WTC11 (cell line): Measurements from ENCODE around the gene CDC20B. TPM values are rescaled to one million over a fixed set of nuclear protein-coding genes. Genes with fewer than 3 reads are reported as not detected.

Experiments
- ATAC-seq: fragments of 200-7000 bp; cut with Tn5 transposase; 2 replicates; pipeline ENCODE4 v1.10.0; 2021; ENCODE audit warnings: mild to moderate bottlenecking, moderate library complexity
- CTCF ChIA-PET: fragments of 300-600 bp; sonication (Branson Sonifier 250); formaldehyde crosslinking; loops from one replicate; lab custom pipeline; 2021; ENCODE audit warnings: antibody characterized with exemption; lab: Charles Lee
- POLR2A ChIA-PET: fragments of 350-600 bp; sonication (Branson Sonifier 250); formaldehyde crosslinking; loops from one replicate; lab custom pipeline; 2021; ENCODE audit warnings: antibody characterized with exemption; lab: Charles Lee
- DNase-seq: peaks from one replicate; pipeline ENCODE4 v3.0.0; 2021; ENCODE audit warnings: low spot score
- H3K27ac Mint-ChIP-seq: 2 replicates; pipeline ENCODE4 v1.8.0; 2021; ENCODE audit warnings: mixed read lengths
- H3K27me3 Mint-ChIP-seq: 2 replicates; pipeline ENCODE4 v1.8.0; 2021; ENCODE audit warnings: low read depth, mild to moderate bottlenecking, moderate library complexity, mixed read lengths
- H3K36me3 Mint-ChIP-seq: 2 replicates; pipeline ENCODE4 v1.8.0; 2021; ENCODE audit warnings: mixed read lengths
- H3K4me1 Mint-ChIP-seq: 2 replicates; pipeline ENCODE4 v1.8.0; 2022; ENCODE audit warnings: mixed read lengths
- H3K4me3 Mint-ChIP-seq: 2 replicates; pipeline ENCODE4 v1.8.0; 2021; ENCODE audit warnings: mild to moderate bottlenecking, moderate library complexity, mixed read lengths
- H3K9me3 Mint-ChIP-seq: 2 replicates; pipeline ENCODE4 v1.8.0; 2021; ENCODE audit warnings: mixed read lengths
- ARID4B ChIP-seq: sonication (generic); formaldehyde crosslinking; IDR thresholded peaks from 2 replicates; pipeline ENCODE4 v1.8.0; 2023; ENCODE audit warnings: missing genetic modification reagents, mild to moderate bottlenecking, borderline replicate concordance
- CREM ChIP-seq: sonication (generic); formaldehyde crosslinking; IDR thresholded peaks from 2 replicates; pipeline ENCODE4 v1.8.1; 2022; ENCODE audit warnings: mild to moderate bottlenecking, missing genetic modification reagents, moderate library complexity
- ETV6 ChIP-seq: sonication (generic); formaldehyde crosslinking; IDR thresholded peaks from 2 replicates; pipeline ENCODE4 v1.8.1; 2022; ENCODE audit warnings: mild to moderate bottlenecking, missing genetic modification reagents
- MYBL2 ChIP-seq: sonication (generic); formaldehyde crosslinking; IDR thresholded peaks from 2 replicates; pipeline ENCODE4 v1.8.1; 2023; ENCODE audit warnings: mild to moderate bottlenecking, moderate library complexity, missing genetic modification reagents
- NFE2L1 ChIP-seq: sonication (generic); formaldehyde crosslinking; IDR thresholded peaks from 2 replicates; pipeline ENCODE4 v1.8.1; 2023; ENCODE audit warnings: missing genetic modification reagents
- TEAD1 ChIP-seq: sonication (generic); formaldehyde crosslinking; IDR thresholded peaks from 2 replicates; pipeline ENCODE4 v1.8.0; 2022; ENCODE audit warnings: mild to moderate bottlenecking, missing genetic modification reagents
- ZNF416 ChIP-seq: fragments of 250-450 bp; sonication (Bioruptor Pico); IDR thresholded peaks from 2 replicates; pipeline ENCODE4 v1.9.0; 2021; ENCODE audit warnings: mild to moderate bottlenecking, inconsistent platforms
- total RNA-seq: library from RNA; stranded (reverse); gene quantifications from 3 replicates; pipeline ENCODE4 v1.2.3, GENCODE V29; 2021
- TF ChIP-seq, protein P1 (sequence below): sonication (generic); formaldehyde crosslinking; IDR thresholded peaks from 2 replicates; pipeline ENCODE4 v1.8.0; 2023; ENCODE audit warnings: mild to moderate bottlenecking, missing genetic modification reagents
- TF ChIP-seq, protein P2 (sequence below): sonication (generic); formaldehyde crosslinking; IDR thresholded peaks from 2 replicates; pipeline ENCODE4 v1.8.1; 2023; ENCODE audit warnings: mild to moderate bottlenecking, moderate library complexity, missing genetic modification reagents

Gene CDC20B
- total RNA-seq, 1 experiment from 2014 or later = not detected

GRCh38 chr5:55176176-55176818, 3.3 kb upstream of the CDC20B start (continued):
- TF ChIP-seq MYBL2 (CRISPR knock-in tag) = peak; percentile 51; the same call in 1 of the 2 replicates
- TF ChIP-seq ETV6 (CRISPR knock-in tag) = peak; percentile 87
- TF ChIP-seq, protein P1, sequence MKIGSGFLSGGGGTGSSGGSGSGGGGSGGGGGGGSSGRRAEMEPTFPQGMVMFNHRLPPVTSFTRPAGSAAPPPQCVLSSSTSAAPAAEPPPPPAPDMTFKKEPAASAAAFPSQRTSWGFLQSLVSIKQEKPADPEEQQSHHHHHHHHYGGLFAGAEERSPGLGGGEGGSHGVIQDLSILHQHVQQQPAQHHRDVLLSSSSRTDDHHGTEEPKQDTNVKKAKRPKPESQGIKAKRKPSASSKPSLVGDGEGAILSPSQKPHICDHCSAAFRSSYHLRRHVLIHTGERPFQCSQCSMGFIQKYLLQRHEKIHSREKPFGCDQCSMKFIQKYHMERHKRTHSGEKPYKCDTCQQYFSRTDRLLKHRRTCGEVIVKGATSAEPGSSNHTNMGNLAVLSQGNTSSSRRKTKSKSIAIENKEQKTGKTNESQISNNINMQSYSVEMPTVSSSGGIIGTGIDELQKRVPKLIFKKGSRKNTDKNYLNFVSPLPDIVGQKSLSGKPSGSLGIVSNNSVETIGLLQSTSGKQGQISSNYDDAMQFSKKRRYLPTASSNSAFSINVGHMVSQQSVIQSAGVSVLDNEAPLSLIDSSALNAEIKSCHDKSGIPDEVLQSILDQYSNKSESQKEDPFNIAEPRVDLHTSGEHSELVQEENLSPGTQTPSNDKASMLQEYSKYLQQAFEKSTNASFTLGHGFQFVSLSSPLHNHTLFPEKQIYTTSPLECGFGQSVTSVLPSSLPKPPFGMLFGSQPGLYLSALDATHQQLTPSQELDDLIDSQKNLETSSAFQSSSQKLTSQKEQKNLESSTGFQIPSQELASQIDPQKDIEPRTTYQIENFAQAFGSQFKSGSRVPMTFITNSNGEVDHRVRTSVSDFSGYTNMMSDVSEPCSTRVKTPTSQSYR (CRISPR knock-in tag) = no peak
- TF ChIP-seq, all 79 proteins: peak for 12

GRCh38 chr5:55175781-55176175, 2.8 kb upstream of the CDC20B start:
- Mint-ChIP-seq H3K27ac (no peak overlapping the region), H3K9me3 (no peaks in the 10 kb centered on the region), H3K4me3 (peak overlapping the region; percentile 76), H3K36me3 (no peaks in the 10 kb centered on the region), H3K27me3 (peaks cover 97% of the 10 kb centered on the region)
- ATAC-seq = 0 out of 2 replicates have a peak, but pooled peaks have one; percentile 2
- no peak for DNase-seq
- ChIA-PET CTCF (interaction anchor here (0.6 to 2.0 kb wide), 21 partner anchors 8 to 719 kb away, joined by 3 to 35 read pairs (median 4); partner anchors contain the start of genes CCNO, GPX8 and MTREX), POLR2A (interaction anchor here (1.2 to 1.6 kb wide), 2 partner anchors 16 to 56 kb away, joined by 3 to 7 read pairs; partner anchors contain the start of gene GPX8)
- no peak for TF ChIP-seq NFE2L1
- TF ChIP-seq, protein P2, sequence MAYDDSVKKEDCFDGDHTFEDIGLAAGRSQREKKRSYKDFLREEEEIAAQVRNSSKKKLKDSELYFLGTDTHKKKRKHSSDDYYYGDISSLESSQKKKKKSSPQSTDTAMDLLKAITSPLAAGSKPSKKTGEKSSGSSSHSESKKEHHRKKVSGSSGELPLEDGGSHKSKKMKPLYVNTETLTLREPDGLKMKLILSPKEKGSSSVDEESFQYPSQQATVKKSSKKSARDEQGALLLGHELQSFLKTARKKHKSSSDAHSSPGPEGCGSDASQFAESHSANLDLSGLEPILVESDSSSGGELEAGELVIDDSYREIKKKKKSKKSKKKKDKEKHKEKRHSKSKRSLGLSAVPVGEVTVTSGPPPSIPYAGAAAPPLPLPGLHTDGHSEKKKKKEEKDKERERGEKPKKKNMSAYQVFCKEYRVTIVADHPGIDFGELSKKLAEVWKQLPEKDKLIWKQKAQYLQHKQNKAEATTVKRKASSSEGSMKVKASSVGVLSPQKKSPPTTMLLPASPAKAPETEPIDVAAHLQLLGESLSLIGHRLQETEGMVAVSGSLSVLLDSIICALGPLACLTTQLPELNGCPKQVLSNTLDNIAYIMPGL = no peak
- TF ChIP-seq CREM (CRISPR knock-in tag) = no peak
- TF ChIP-seq TEAD1 (CRISPR knock-in tag) = no peak
- TF ChIP-seq ZNF416 = no peak
- TF ChIP-seq, all 79 proteins: peak for 0
- H3K4me1 Mint-ChIP-seq = peaks cover 34% of the 10 kb centered on the region

- no peak overlapping the region for H3K27ac Mint-ChIP-seq
- CTCF ChIA-PET = interaction anchor here (0.8 to 3.8 kb wide), 8 partner anchors 12 to 233 kb away, joined by 3 to 48 read pairs (median 6); partner anchors contain the start of genes CCNO, GPX8 and MCIDAS
- POLR2A ChIA-PET = interaction anchor here (1.0 kb wide), 1 partner anchor 11 kb away, joined by 3 read pairs; no protein-coding TSS in a partner anchor
Measured at GRCh38 chr5:55173687-55174230, 782 bp upstream of the CDC20B start.

More at GRCh38 chr5:55173687-55174230, 782 bp upstream of the CDC20B start:
- TF ChIP-seq ARID4B (CRISPR knock-in tag) = 0 out of 2 replicates have a peak, but pooled peaks have one; percentile 53
- TF ChIP-seq, protein P2 = no peak
- TF ChIP-seq, all 79 proteins: peak for 1
- Mint-ChIP-seq H3K4me1 (peaks cover 37% of the 10 kb centered on the region), H3K36me3 (no peaks in the 10 kb centered on the region), H3K9me3 (no peaks in the 10 kb centered on the region), H3K4me3 (peak overlapping the region; percentile 65), H3K27me3 (peaks cover 81% of the 10 kb centered on the region)
- ATAC-seq = no peak
- DNase-seq = no peak
